K562 (cell line): Measurements from ENCODE around the gene AASDH. TPM values are rescaled to one million over a fixed set of nuclear protein-coding genes. Genes with fewer than 3 reads are reported as not detected.

Experiments
- ATAC-seq: fragments of 200-7000 bp; cut with Tn5 transposase; 3 replicates; pipeline ENCODE4 v1.9.1; 2020; ENCODE audit warnings: moderate library complexity
- BruUV-seq: library from RNA; stranded (reverse); fragments of 400-500 nt; replicated peaks from 2 replicates; lab custom pipeline; 2021; lab: Mats Ljungman, UMichigan
- CTCF ChIA-PET: fragments of 300-600 bp; formaldehyde crosslinking; extraction: SDS; loops from one replicate; lab custom pipeline; 2021; ENCODE audit warnings: low intra/inter-chr PET ratio; lab: Yijun Ruan, JAX
- POLR2A ChIA-PET: fragments of 300-600, 350-650 bp; sonication (Branson Sonifier 250); formaldehyde crosslinking; extraction: SDS; loops from one replicate; lab custom pipeline; 2021; ENCODE audit warnings: antibody characterized with exemption, inconsistent platforms; lab: Yijun Ruan, JAX
- DNase-seq, 4 experiments: peaks; one replicate each; pipeline versions ENCODE4 v3.0.0 to v3.0.0-alpha.2; 2011 to 2018; ENCODE audit warnings: low spot score in 3 of 4, mixed read lengths in 3 of 4; ENCODE audit errors: extremely low read depth in 1 of 4
- FAIRE-seq: peaks from 2 replicates; lab custom pipeline; 2011; peaks lifted over from hg19 to GRCh38; lab: Jason Lieb, UNC
- H2AFZ ChIP-seq: 2 replicates; pipeline ENCODE4 v1.6.0; 2011; ENCODE audit warnings: low read depth, low read length, control low read depth, inconsistent platforms
- H3K27ac ChIP-seq: fragments of 200-600 bp; 3 replicates; pipeline ENCODE4 v1.8.0; 2011; ENCODE audit warnings: low read depth, mild to moderate bottlenecking, control low read depth, inconsistent platforms, low read length, moderate library complexity, mixed read lengths; ENCODE audit errors: extremely low read depth
- H3K27me3 ChIP-seq, 2 experiments: fragments of 300-600 bp in 1 of 2; 2 replicates in 1 of 2; 3 replicates in 1 of 2; pipeline versions ENCODE4 v1.6.0 to v1.8.0; 2011; ENCODE audit warnings: inconsistent platforms in 2 of 2, low read length in 2 of 2, mild to moderate bottlenecking in 1 of 2, mixed read lengths in 1 of 2, moderate library complexity in 1 of 2; ENCODE audit not compliant: control insufficient read depth in 2 of 2, insufficient read depth in 2 of 2
- H3K36me3 ChIP-seq: fragments of 300-600 bp; 3 replicates; pipeline ENCODE4 v1.8.0; 2011; ENCODE audit warnings: mild to moderate bottlenecking, low read length, inconsistent platforms; ENCODE audit not compliant: control insufficient read depth, insufficient read depth
- H3K4me1 ChIP-seq, 2 experiments: fragments of 200-600 bp in 1 of 2; replicated peaks in 1 of 2; 2 replicates in 1 of 2; 3 replicates in 1 of 2; pipeline versions ENCODE4 v1.5.1 to v1.8.0; 2011; ENCODE audit warnings: inconsistent platforms in 2 of 2, low read length in 2 of 2, mild to moderate bottlenecking in 1 of 2, mixed read lengths in 1 of 2, moderate library complexity in 1 of 2; ENCODE audit not compliant: control insufficient read depth in 2 of 2, insufficient read depth in 2 of 2
- H3K4me2 ChIP-seq: 2 replicates; pipeline ENCODE4 v1.6.1; 2011; ENCODE audit warnings: low read length, control low read depth, inconsistent platforms, mixed read lengths; ENCODE audit not compliant: insufficient read depth
- H3K4me3 ChIP-seq: fragments of 200-600 bp; sonication (generic), shearing (Covaris generic); 2 replicates; pipeline ENCODE4 v1.5.1; 2016; ENCODE audit warnings: control low read depth, inconsistent platforms
- H3K79me2 ChIP-seq: fragments of 200-600 bp; 3 replicates; pipeline ENCODE4 v1.8.0; 2011; ENCODE audit warnings: low read length, inconsistent platforms; ENCODE audit not compliant: control insufficient read depth, insufficient read depth
- H3K9ac ChIP-seq, 2 experiments: 2 replicates each; pipeline versions ENCODE4 v1.6.0 to v1.6.1; 2011; ENCODE audit warnings: low read depth in 2 of 2, low read length in 2 of 2, control low read depth in 1 of 2, inconsistent platforms in 1 of 2, mild to moderate bottlenecking in 1 of 2, mixed read lengths in 1 of 2; ENCODE audit not compliant: insufficient read depth in 1 of 2
- H3K9me1 ChIP-seq: one replicate; pipeline ENCODE4 v1.6.0; 2011; ENCODE audit warnings: inconsistent platforms, mild to moderate bottlenecking, low read length, moderate library complexity; ENCODE audit not compliant: control insufficient read depth, insufficient read depth
- H3K9me3 ChIP-seq: replicated peaks from 2 replicates; pipeline ENCODE4 v1.5.1; 2011; ENCODE audit warnings: low read depth, low read length, inconsistent platforms; ENCODE audit not compliant: control insufficient read depth, insufficient read depth
- H4K20me1 ChIP-seq: replicated peaks from 2 replicates; pipeline ENCODE4 v1.6.1; 2011; ENCODE audit warnings: low read length, inconsistent platforms, mixed read lengths; ENCODE audit not compliant: control insufficient read depth, insufficient read depth
- BDP1 ChIP-seq: IDR thresholded peaks from 3 replicates; pipeline ENCODE4 v1.6.1; 2011; ENCODE audit not compliant: insufficient read length, insufficient read depth
- ELK1 ChIP-seq: sonication (generic); formaldehyde crosslinking; IDR thresholded peaks from 2 replicates; pipeline ENCODE4 v1.8.1; 2022; ENCODE audit warnings: missing genetic modification reagents
- FUS ChIP-seq: fragments of 200-400 bp; formaldehyde crosslinking; optimal IDR thresholded peaks from 2 replicates; pipeline ENCODE3; 2017; ENCODE audit warnings: low read depth, low read length
- HDGF ChIP-seq: fragments of 450-650 bp; IDR thresholded peaks from 2 replicates; pipeline ENCODE4 v1.6.1; 2016
- LEF1 ChIP-seq: fragments of 450-650 bp; IDR thresholded peaks from 2 replicates; pipeline ENCODE4 v1.6.1; 2016; ENCODE audit warnings: mild to moderate bottlenecking
- NR1H2 ChIP-seq: sonication (generic); formaldehyde crosslinking; IDR thresholded peaks from 2 replicates; pipeline ENCODE4 v1.4.0; 2020; ENCODE audit warnings: mild to moderate bottlenecking, missing genetic modification reagents
- PHB ChIP-seq: fragments of 250-450 bp; sonication (Bioruptor Pico); IDR thresholded peaks from 2 replicates; pipeline ENCODE4 v1.5.0; 2021
- PHTF2 ChIP-seq: fragments of 250-450 bp; sonication (Bioruptor Pico); IDR thresholded peaks from 2 replicates; pipeline ENCODE4 v1.5.0; 2021; ENCODE audit warnings: mild to moderate bottlenecking
- RNF2 ChIP-seq: sonication (generic); IDR thresholded peaks from 2 replicates; pipeline ENCODE4 v1.6.1; 2016
- TSC22D4 ChIP-seq: fragments of 450-650 bp; IDR thresholded peaks from 2 replicates; pipeline ENCODE4 v1.6.1; 2016; ENCODE audit warnings: missing genetic modification characterization, missing biosample characterization, control low read depth
- USF2 ChIP-seq: sonication (generic); formaldehyde crosslinking; IDR thresholded peaks from 2 replicates; pipeline ENCODE4 v1.5.0; 2020; ENCODE audit warnings: missing genetic modification reagents
- ZNF75A ChIP-seq: fragments of 450-650 bp; formaldehyde crosslinking; IDR thresholded peaks from 2 replicates; pipeline ENCODE4 v1.4.0; 2020; ENCODE audit warnings: mild to moderate bottlenecking
- WGBS: fragments of 100-300 bp; shearing (Covaris generic); methylation state at CpG from one replicate; pipeline ENCODE4 v1.1.6; 2016; ENCODE audit warnings: low coverage, mixed read lengths; ENCODE audit not compliant: insufficient coverage; ENCODE audit errors: missing lambda C conversion rate; 5-methylcytosine and 5-hydroxymethylcytosine counted together
- in situ Hi-C: fragments of 300-500 bp; cut with MboI; formaldehyde crosslinking; loops from 4 replicates; pipeline ENCODE4 v1.15.0; 2018; ENCODE audit warnings: inconsistent platforms, mixed read lengths
- intact Hi-C: fragments of 100-400 bp; cut with micrococcal nuclease; formaldehyde crosslinking; loops from 2 replicates; pipeline ENCODE4 v1.14.2; 2022
- polyA plus RNA-seq, 8 experiments: library from polyadenylated mRNA; depleted of rRNA in 4 of 8; stranded (reverse) in 5 of 8; unstranded in 3 of 8; fragments of >200 nt; fragmentation: Nextera tagmentation in 2 of 8; fragmentation: Illumina TruSeq in 1 of 8; extraction: Ambion mirVana in 2 of 8; extraction: Trizol in 1 of 8; gene quantifications; 2 replicates each; pipeline versions ENCODE4 v1.2.1 to v1.2.3, GENCODE V29; 2011 to 2014; ENCODE audit warnings: inconsistent platforms in 1 of 8, missing spikeins in 1 of 8
- total RNA-seq, 7 experiments: library from RNA; depleted of rRNA in 6 of 7; stranded (reverse); fragments of >200 nt in 6 of 7; fragmentation: Illumina TruSeq in 2 of 7; extraction: Trizol in 2 of 7; gene quantifications; 2 replicates each; pipeline versions ENCODE4 v1.2.1 to v1.2.3, GENCODE V29; 2011 to 2021; ENCODE audit warnings: low replicate concordance in 1 of 7

Gene AASDH
- total and polyA plus RNA-seq, 9 of the 15 experiments (the other 6 are each of a cell fraction or from before 2014, with no cell fraction given): 8.6 to 29.7 (median 13.7) TPM

GRCh38 chr4:56405016-56405415 is 17.7 kb upstream of the AASDH start:
- H3K4me2 ChIP-seq: no peak overlapping the region
- DNase-seq (no peak), ATAC-seq (no peak), FAIRE-seq (no peak)
- no peaks in the 10 kb centered on the region for H3K27me3 ChIP-seq
- H3K9ac ChIP-seq: no peak overlapping the region
- H3K36me3 ChIP-seq: peaks cover 83% of the 10 kb centered on the region
- no peak for TF ChIP-seq ZNF75A (CRISPR knock-in tag)
- TF ChIP-seq BDP1: no peak
- no peak for TF ChIP-seq RNF2
- TF ChIP-seq LEF1: no peak
- no peak for TF ChIP-seq NR1H2 (CRISPR knock-in tag)
- no peak for TF ChIP-seq TSC22D4
- TF ChIP-seq ELK1 (CRISPR knock-in tag): no peak
- TF ChIP-seq FUS: no peak
- TF ChIP-seq HDGF: no peak
- TF ChIP-seq USF2 (CRISPR knock-in tag): no peak
- no peak for TF ChIP-seq PHTF2 (CRISPR knock-in tag)
- no peak for TF ChIP-seq PHB (CRISPR knock-in tag)
- BruUV-seq: no TSS peak
- WGBS: 100% methylated on average over 1 of the region's 1 CpG
- H3K9me3 ChIP-seq: no peaks in the 10 kb centered on the region
- no peaks in the 10 kb centered on the region for H4K20me1 ChIP-seq
- in situ Hi-C loops: no loop called here
- intact Hi-C loops: no loop called here
- H3K4me1 ChIP-seq: no peaks in the 10 kb centered on the region
- peaks cover 22% of the 10 kb centered on the region for H3K79me2 ChIP-seq
- ChIA-PET CTCF (no interaction called here), POLR2A (interaction anchor here (0.6 to 2.1 kb wide), 6 partner anchors 9 to 108 kb away, joined by 3 to 8 read pairs (median 4); partner anchors contain the start of gene AASDH)
- no peak overlapping the region for H3K27ac ChIP-seq
- H2AFZ ChIP-seq: no peak overlapping the region
- H3K9me1 ChIP-seq: no peaks in the 10 kb centered on the region
- H3K4me3 ChIP-seq: no peak overlapping the region
